GM12878 (cell line): ENCODE results near the gene EIF1AX.

Experiments used
- CEBPB ChIP-seq, 2 experiments: fragments of 150-350 bp in 1 of 2; IDR thresholded peaks; 2 replicates each; pipeline ENCODE4 v1.6.1; 2012 to 2014; ENCODE audit warnings: low read depth in 2 of 2, low read length in 2 of 2, borderline replicate concordance in 1 of 2, inconsistent platforms in 1 of 2
- CHD2 ChIP-seq: IDR thresholded peaks from 2 replicates; pipeline ENCODE4 v1.6.1; 2011; ENCODE audit warnings: low read depth, low read length, improper control_type of control experiment, borderline replicate concordance
- CTCF ChIP-seq, 3 experiments: IDR thresholded peaks in 2 of 3; conservative IDR thresholded peaks in 1 of 3; 2 replicates each; pipeline ENCODE4 v1.5.1; 2011; ENCODE audit warnings: low read depth in 3 of 3, low read length in 3 of 3, mild to moderate bottlenecking in 3 of 3, control low read depth in 2 of 3, moderate library complexity in 2 of 3, inconsistent platforms in 1 of 3, mixed read lengths in 1 of 3; ENCODE audit not compliant: control insufficient read depth in 2 of 3, insufficient read depth in 1 of 3; ENCODE audit errors: extremely low read depth in 1 of 3
- NFXL1 ChIP-seq: fragments of 450-650 bp; IDR thresholded peaks from 2 replicates; pipeline ENCODE4 v1.6.1; 2017; ENCODE audit warnings: antibody characterized with exemption, mild to moderate bottlenecking, borderline replicate concordance
- POU2F2 ChIP-seq: IDR thresholded peaks from 3 replicates; pipeline ENCODE4 v1.6.1; 2011; ENCODE audit warnings: low read depth, mild to moderate bottlenecking, low read length, borderline replicate concordance

- no peak for TF ChIP-seq CEBPB (IDR thresholded peaks at IDR 0.05; ENCODE audit: borderline replicate concordance in 1 of 2, low read depth in 2 of 2, low read length in 2 of 2)
- no peak for TF ChIP-seq NFXL1
- no peak for TF ChIP-seq CTCF (IDR thresholded peaks at IDR 0.05 in 2 of 3, conservative IDR thresholded peaks at IDR 0.05 in 1 of 3; ENCODE audit: control insufficient read depth in 2 of 3, extremely low read depth in 1 of 3, insufficient read depth in 1 of 3, low read depth in 3 of 3, low read length in 3 of 3)
- no peak for TF ChIP-seq CHD2
- no peak for TF ChIP-seq POU2F2
Measured at GRCh38 chrX:20129547-20129946, 12.1 kb downstream of the EIF1AX start.
